Measurements from ENCODE around the gene ATP6V1F. TPM values are rescaled to one million over a fixed set of nuclear protein-coding genes. Genes with fewer than 3 reads are reported as not detected.

Gene ATP6V1F
- total RNA-seq, 1 donor from 2014 or later = 144 TPM

- H3K27ac Mint-ChIP-seq (ENCODE audit: unreplicated experiment) = no peak overlapping the region
- no peak overlapping the region for H3K4me3 Mint-ChIP-seq
- H3K27me3 Mint-ChIP-seq (ENCODE audit: low read depth) = peaks cover 18% of the 10 kb centered on the region
- TF ChIP-seq CTCF (conservative IDR thresholded peaks at IDR 0.05) = no peak
- no peak for DNase-seq (ENCODE audit: low read depth, low spot score)
- H3K36me3 Mint-ChIP-seq (ENCODE audit: low read depth) = peaks cover 3% of the 10 kb centered on the region
- peaks cover 4% of the 10 kb centered on the region for H3K9me3 Mint-ChIP-seq
- H3K4me1 Mint-ChIP-seq = no peaks in the 10 kb centered on the region
Measured at GRCh38 chr7:128894101-128894440, 31.4 kb downstream of the ATP6V1F start.

GRCh38 chr7:128895320-128895719 is 32.7 kb downstream of the ATP6V1F start:
- Mint-ChIP-seq H3K36me3 (ENCODE audit: low read depth) (peaks cover 3% of the 10 kb centered on the region), H3K4me3 (no peak overlapping the region), H3K27ac (ENCODE audit: unreplicated experiment) (no peak overlapping the region), H3K27me3 (ENCODE audit: low read depth) (peaks cover 18% of the 10 kb centered on the region), H3K9me3 (peaks cover 4% of the 10 kb centered on the region), H3K4me1 (no peaks in the 10 kb centered on the region)
- DNase-seq (ENCODE audit: low read depth, low spot score) = no peak
- no peak for TF ChIP-seq CTCF (conservative IDR thresholded peaks at IDR 0.05)

DNA sequence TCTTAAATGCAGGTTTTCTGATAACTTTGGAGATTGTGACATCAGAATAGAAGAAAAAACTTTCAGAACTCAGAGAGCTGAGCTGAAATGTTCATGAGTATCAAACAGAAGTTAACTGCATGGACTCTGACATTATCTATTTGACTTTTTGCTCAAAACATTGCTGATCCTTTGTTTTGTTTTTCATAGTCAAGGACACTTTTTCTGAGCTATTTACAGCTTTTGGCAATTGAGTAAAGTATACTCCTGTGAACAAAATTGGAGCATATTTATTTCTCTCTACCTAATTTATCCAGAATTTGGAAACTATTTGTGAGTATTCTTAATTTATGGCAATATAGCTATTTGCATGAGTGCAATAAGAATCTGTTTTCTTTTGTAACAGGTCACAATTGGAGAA is 36.7 kb downstream of the ATP6V1F start:
- H3K4me1 Mint-ChIP-seq = no peaks in the 10 kb centered on the region
- H3K4me3 Mint-ChIP-seq = no peak overlapping the region
- no peak for DNase-seq (ENCODE audit: low read depth, low spot score)
- H3K27ac Mint-ChIP-seq (ENCODE audit: unreplicated experiment) = no peak overlapping the region
- H3K27me3 Mint-ChIP-seq (ENCODE audit: low read depth) = peaks cover 5% of the 10 kb centered on the region
- no peak for TF ChIP-seq CTCF (conservative IDR thresholded peaks at IDR 0.05)
- H3K36me3 Mint-ChIP-seq (ENCODE audit: low read depth) = peaks cover 3% of the 10 kb centered on the region
- peaks cover 4% of the 10 kb centered on the region for H3K9me3 Mint-ChIP-seq

DNA sequence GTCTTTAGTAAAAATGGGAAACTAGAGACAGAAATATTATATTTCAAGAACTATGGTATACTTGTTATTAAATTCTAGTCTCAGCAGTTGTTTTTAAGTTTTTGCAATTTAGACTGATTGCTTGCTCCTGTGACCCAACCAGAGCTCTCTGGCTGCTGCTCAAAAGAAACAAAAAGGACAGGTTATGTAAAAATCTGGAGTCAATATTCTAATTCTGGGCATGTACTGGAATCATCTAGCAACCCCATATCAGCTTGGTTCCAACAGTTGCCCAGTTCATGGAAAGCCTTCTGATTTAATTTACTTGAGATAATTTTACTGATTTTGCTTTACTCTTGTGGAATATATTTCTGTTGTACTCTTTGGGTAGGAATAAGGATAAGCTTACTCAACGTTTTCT is 37.6 kb downstream of the ATP6V1F start:
- no peak for DNase-seq (ENCODE audit: low read depth, low spot score)
- H3K9me3 Mint-ChIP-seq = peaks cover 4% of the 10 kb centered on the region
- H3K4me1 Mint-ChIP-seq = no peaks in the 10 kb centered on the region
- no peak overlapping the region for H3K27ac Mint-ChIP-seq (ENCODE audit: unreplicated experiment)
- H3K4me3 Mint-ChIP-seq = no peak overlapping the region
- peaks cover 5% of the 10 kb centered on the region for H3K27me3 Mint-ChIP-seq (ENCODE audit: low read depth)
- peaks cover 3% of the 10 kb centered on the region for H3K36me3 Mint-ChIP-seq (ENCODE audit: low read depth)
- TF ChIP-seq CTCF (conservative IDR thresholded peaks at IDR 0.05) = no peak

DNA sequence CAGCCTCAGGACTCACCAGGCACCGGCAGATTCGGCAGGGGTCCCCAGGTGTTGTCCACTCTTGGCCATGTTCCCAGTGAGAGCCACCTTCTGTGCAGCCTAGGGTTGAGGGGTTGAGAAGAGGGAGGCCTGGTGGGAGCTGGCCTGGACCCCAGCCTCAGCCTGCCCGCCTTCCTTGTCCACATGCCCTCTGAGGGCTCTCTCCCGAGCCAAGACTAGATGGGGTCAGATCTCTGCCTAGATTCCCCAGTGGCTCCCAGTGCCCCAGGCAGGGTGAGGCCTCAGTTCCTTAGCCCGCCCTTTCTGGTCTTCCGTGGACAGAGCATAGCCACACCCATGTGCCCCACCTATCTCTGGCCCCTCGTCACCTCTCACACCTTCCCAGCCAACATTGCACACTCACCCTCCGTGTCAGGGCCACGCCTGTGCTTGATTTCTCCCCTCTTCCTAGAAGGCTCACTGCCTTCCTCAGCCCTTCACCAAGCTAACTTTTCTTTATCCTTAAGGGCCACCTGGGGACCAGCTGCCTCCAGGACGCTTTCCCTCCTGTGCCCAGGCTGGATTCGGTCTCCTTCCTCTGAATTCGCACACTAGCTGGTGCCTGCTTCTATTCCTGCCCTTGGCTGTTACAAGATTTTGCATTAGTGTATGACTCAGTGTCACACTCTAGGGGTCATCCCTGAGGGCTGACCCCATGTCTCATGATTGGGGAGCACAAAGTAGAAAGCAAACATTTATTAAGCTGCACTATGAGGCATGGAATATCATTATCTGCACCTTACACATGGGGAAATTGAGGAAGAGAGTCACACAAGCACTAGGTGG is 40.3 kb downstream of the ATP6V1F start:
- H3K9me3 Mint-ChIP-seq = peaks cover 4% of the 10 kb centered on the region
- no peaks in the 10 kb centered on the region for H3K4me1 Mint-ChIP-seq
- peaks cover 3% of the 10 kb centered on the region for H3K36me3 Mint-ChIP-seq (ENCODE audit: low read depth)
- no peak for DNase-seq (ENCODE audit: low read depth, low spot score)
- no peak overlapping the region for H3K27ac Mint-ChIP-seq (ENCODE audit: unreplicated experiment)
- TF ChIP-seq CTCF (conservative IDR thresholded peaks at IDR 0.05) = no peak
- H3K4me3 Mint-ChIP-seq = no peak overlapping the region
- H3K27me3 Mint-ChIP-seq (ENCODE audit: low read depth) = peaks cover 3% of the 10 kb centered on the region
